H1 (cell line): Measurements from ENCODE around the gene ROGDI. TPM values are rescaled to one million over a fixed set of nuclear protein-coding genes. Genes with fewer than 3 reads are reported as not detected.

ENCODE experiments used
- CTCF ChIA-PET: fragments of 300-600 bp; sonication (Branson Sonifier 250); formaldehyde crosslinking; loops from one replicate; lab custom pipeline; 2021; ENCODE audit not compliant: partially characterized antibody; lab: Charles Lee
- POLR2A ChIA-PET: fragments of 300-600 bp; sonication (Branson Sonifier 250); formaldehyde crosslinking; loops from one replicate; lab custom pipeline; 2021; ENCODE audit warnings: inconsistent platforms; ENCODE audit not compliant: partially characterized antibody; lab: Charles Lee
- DNase-seq, 2 experiments: peaks; one replicate each; pipeline versions ENCODE4 v3.0.0 to v3.0.0-alpha.2; 2010 to 2022; ENCODE audit warnings: low spot score in 2 of 2, low read depth in 1 of 2, mixed read lengths in 1 of 2
- FAIRE-seq: peaks from 2 replicates; lab custom pipeline; 2011; peaks lifted over from hg19 to GRCh38; lab: Jason Lieb, UNC
- H2AFZ ChIP-seq: 2 replicates; pipeline ENCODE4 v1.8.1; 2012; ENCODE audit warnings: low read length, inconsistent platforms
- H2AK5ac ChIP-seq: 2 replicates; pipeline ENCODE4 v1.6.1; 2013; ENCODE audit warnings: low read depth, low read length
- H2BK120ac ChIP-seq: replicated peaks from 2 replicates; pipeline ENCODE3; 2013; ENCODE audit warnings: low read depth, low read length, inconsistent platforms
- H2BK12ac ChIP-seq: 2 replicates; pipeline ENCODE4 v1.6.1; 2013; ENCODE audit warnings: low read depth, low read length
- H2BK15ac ChIP-seq: 2 replicates; pipeline ENCODE4 v1.6.1; 2013; ENCODE audit warnings: low read length
- H2BK20ac ChIP-seq: 2 replicates; pipeline ENCODE4 v1.6.1; 2013; ENCODE audit warnings: low read length
- H2BK5ac ChIP-seq: 2 replicates; pipeline ENCODE4 v1.6.1; 2013; ENCODE audit warnings: low read depth, low read length
- H3K14ac ChIP-seq: 2 replicates; pipeline ENCODE4 v1.6.1; 2013; ENCODE audit warnings: inconsistent platforms; ENCODE audit not compliant: insufficient read length
- H3K18ac ChIP-seq: 2 replicates; pipeline ENCODE4 v1.6.1; 2013; ENCODE audit warnings: low read length; ENCODE audit errors: extremely low read depth
- H3K23ac ChIP-seq: 2 replicates; pipeline ENCODE4 v1.6.1; 2013; ENCODE audit warnings: inconsistent platforms; ENCODE audit not compliant: insufficient read length
- H3K23me2 ChIP-seq: 2 replicates; pipeline ENCODE4 v1.6.1; 2013; ENCODE audit warnings: low read depth, low read length
- H3K27ac ChIP-seq: 2 replicates; pipeline ENCODE4 v1.6.1; 2011; ENCODE audit warnings: low read depth, low read length, inconsistent platforms
- H3K27me3 ChIP-seq, 4 experiments: replicated peaks in 1 of 4; 1 replicate in 1 of 4; 2 replicates in 3 of 4; pipeline versions ENCODE4 v1.6.1 to v1.8.1; 2011 to 2013; ENCODE audit warnings: low read length in 3 of 4, mild to moderate bottlenecking in 3 of 4, inconsistent platforms in 2 of 4, mixed read lengths in 2 of 4, moderate library complexity in 1 of 4; ENCODE audit not compliant: control insufficient read depth in 3 of 4, insufficient read depth in 3 of 4; ENCODE audit errors: extremely low read depth in 1 of 4
- H3K36me3 ChIP-seq, 4 experiments: 2 replicates each; pipeline versions ENCODE4 v1.6.1 to v1.8.1; 2011 to 2013; ENCODE audit warnings: mild to moderate bottlenecking in 4 of 4, low read length in 3 of 4, moderate library complexity in 2 of 4, control low read depth in 1 of 4, inconsistent platforms in 1 of 4; ENCODE audit not compliant: insufficient read depth in 4 of 4, control insufficient read depth in 2 of 4
- H3K4ac ChIP-seq: replicated peaks from 2 replicates; pipeline ENCODE3; 2013; ENCODE audit warnings: low read length, low read depth, mixed read lengths, inconsistent platforms; ENCODE audit not compliant: insufficient read length
- H3K4me1 ChIP-seq, 4 experiments: replicated peaks in 1 of 4; 1 replicate in 1 of 4; 2 replicates in 3 of 4; pipeline versions ENCODE4 v1.6.1 to v1.8.1; 2011 to 2013; ENCODE audit warnings: low read length in 3 of 4, inconsistent platforms in 2 of 4, mixed read lengths in 1 of 4; ENCODE audit not compliant: insufficient read depth in 4 of 4, control insufficient read depth in 3 of 4
- H3K4me2 ChIP-seq, 2 experiments: 2 replicates each; pipeline versions ENCODE4 v1.6.1 to v1.8.1; 2011 to 2013; ENCODE audit warnings: low read depth in 2 of 2, low read length in 2 of 2, control low read depth in 1 of 2, inconsistent platforms in 1 of 2, mild to moderate bottlenecking in 1 of 2; ENCODE audit not compliant: insufficient read depth in 1 of 2
- H3K4me3 ChIP-seq, 4 experiments: fragments of 200-600, 300-600 bp in 1 of 4; sonication (generic), shearing (Covaris generic), sonication (Bioruptor Twin) in 1 of 4; 2 replicates each; pipeline versions ENCODE4 v1.5.1 to v1.8.1; 2011 to 2016; ENCODE audit warnings: low read length in 4 of 4, low read depth in 3 of 4, control low read depth in 2 of 4, inconsistent platforms in 2 of 4, mild to moderate bottlenecking in 2 of 4, mixed read lengths in 1 of 4, moderate library complexity in 1 of 4; ENCODE audit not compliant: insufficient read depth in 2 of 4; ENCODE audit errors: extremely low read depth in 1 of 4
- H3K56ac ChIP-seq: replicated peaks from 2 replicates; pipeline ENCODE3; 2013; ENCODE audit warnings: low read depth, mild to moderate bottlenecking, mixed read lengths, low read length, inconsistent platforms; ENCODE audit not compliant: insufficient read length
- H3K79me1 ChIP-seq: 2 replicates; pipeline ENCODE4 v1.6.1; 2013; ENCODE audit warnings: low read depth, low read length, control low read depth
- H3K79me2 ChIP-seq, 2 experiments: 2 replicates each; pipeline versions ENCODE4 v1.6.1 to v1.8.1; 2012 to 2013; ENCODE audit warnings: low read length in 2 of 2, mild to moderate bottlenecking in 2 of 2, inconsistent platforms in 1 of 2; ENCODE audit not compliant: insufficient read depth in 2 of 2, control insufficient read depth in 1 of 2
- H3K9ac ChIP-seq, 4 experiments: replicated peaks in 1 of 4; 1 replicate in 1 of 4; 2 replicates in 3 of 4; pipeline versions ENCODE4 v1.6.1 to v1.8.1; 2011 to 2013; ENCODE audit warnings: low read depth in 3 of 4, low read length in 3 of 4, control low read depth in 2 of 4, mild to moderate bottlenecking in 2 of 4, moderate library complexity in 2 of 4, inconsistent platforms in 1 of 4; ENCODE audit errors: extremely low read depth in 1 of 4
- H3K9me3 ChIP-seq, 2 experiments: 2 replicates each; pipeline versions ENCODE4 v1.6.1 to v1.8.1; 2012 to 2013; ENCODE audit warnings: mild to moderate bottlenecking in 2 of 2, moderate library complexity in 2 of 2, control low read depth in 1 of 2, inconsistent platforms in 1 of 2, low read depth in 1 of 2, low read length in 1 of 2, mixed read lengths in 1 of 2; ENCODE audit not compliant: insufficient read depth in 2 of 2
- H4K20me1 ChIP-seq, 2 experiments: replicated peaks in 1 of 2; 2 replicates each; pipeline versions ENCODE3 to v1.8.1; 2011 to 2013; ENCODE audit warnings: inconsistent platforms in 2 of 2, low read length in 2 of 2, mild to moderate bottlenecking in 1 of 2; ENCODE audit not compliant: insufficient read depth in 2 of 2, control insufficient read depth in 1 of 2
- H4K5ac ChIP-seq: 2 replicates; pipeline ENCODE4 v1.6.1; 2013; ENCODE audit warnings: low read length, low read depth, mixed read lengths, inconsistent platforms; ENCODE audit not compliant: insufficient read length
- H4K8ac ChIP-seq: 2 replicates; pipeline ENCODE4 v1.8.0; 2013; ENCODE audit warnings: mild to moderate bottlenecking, moderate library complexity, low read length, inconsistent platforms; ENCODE audit not compliant: insufficient read depth; ENCODE audit errors: extremely low read depth
- H4K91ac ChIP-seq: replicated peaks from 2 replicates; pipeline ENCODE3; 2013; ENCODE audit warnings: low read length, mixed read lengths, inconsistent platforms; ENCODE audit not compliant: insufficient read length
- BACH1 ChIP-seq: IDR thresholded peaks from 2 replicates; pipeline ENCODE4 v1.6.1; 2012; ENCODE audit warnings: low read length, improper control_type of control experiment
- HDAC6 ChIP-seq: IDR thresholded peaks from one replicate; pipeline ENCODE4 v1.7.1; 2012; ENCODE audit warnings: low read depth, mild to moderate bottlenecking, inconsistent platforms, low read length, moderate library complexity
- POLR2A ChIP-seq, 2 experiments: IDR thresholded peaks; 1 replicate in 1 of 2; 2 replicates in 1 of 2; pipeline ENCODE4 v1.6.1; 2011; ENCODE audit warnings: low read depth in 2 of 2, low read length in 2 of 2, mild to moderate bottlenecking in 2 of 2; ENCODE audit errors: control extremely low read depth in 1 of 2
- RFX5 ChIP-seq: IDR thresholded peaks from 2 replicates; pipeline ENCODE4 v1.6.1; 2011; ENCODE audit warnings: low read depth, low read length, improper control_type of control experiment, borderline replicate concordance
- SIX5 ChIP-seq: IDR thresholded peaks from 2 replicates; pipeline ENCODE4 v1.6.1; 2011; ENCODE audit warnings: mild to moderate bottlenecking, low read depth, low read length
- SP4 ChIP-seq: IDR thresholded peaks from 2 replicates; pipeline ENCODE4 v1.6.1; 2012; ENCODE audit warnings: low read length, inconsistent platforms
- WGBS, 2 experiments: shearing (Covaris generic) in 1 of 2; methylation state at CpG; one replicate each; pipeline versions ENCODE4 v1.1.6 to v1.1.7; 2013 to 2015; ENCODE audit warnings: low lambda C conversion rate in 2 of 2, mixed read lengths in 2 of 2, inconsistent platforms in 1 of 2, low coverage in 1 of 2, missing lambda C conversion rate in 1 of 2; ENCODE audit not compliant: insufficient replicate concordance in 2 of 2, insufficient coverage in 1 of 2, insufficient read length in 1 of 2; ENCODE audit errors: extremely low coverage in 1 of 2, missing lambda C conversion rate in 1 of 2; 5-methylcytosine and 5-hydroxymethylcytosine counted together
- polyA plus RNA-seq, 7 experiments: library from polyadenylated mRNA; depleted of rRNA in 3 of 7; stranded (reverse) in 5 of 7; unstranded in 2 of 7; fragments of >200 nt in 5 of 7; fragments of 200-250 nt in 2 of 7; gene quantifications; 1 replicate in 5 of 7; 2 replicates in 1 of 7; 4 replicates in 1 of 7; pipeline versions ENCODE4 v1.2.1 to v1.2.3, GENCODE V29; 2011 to 2013; ENCODE audit warnings: missing spikeins in 2 of 7, mixed read lengths in 2 of 7
- total RNA-seq: library from RNA; stranded (reverse); fragmentation: NEBNext Ultra II Directional; extraction: Animal tissue kit (Norgen Biotek cat#: 25700); gene quantifications from 2 replicates; pipeline ENCODE4 v1.2.1, GENCODE V29; 2021
- TF ChIP-seq, protein P1 (sequence below): IDR thresholded peaks from 2 replicates; pipeline ENCODE4 v1.6.1; 2012; ENCODE audit warnings: inconsistent platforms

Gene ROGDI
- total and polyA plus RNA-seq, 2 of the 8 experiments (the other 6 are each of a cell fraction or from before 2014, with no cell fraction given) = 27.4 to 68.4 TPM

DNA sequence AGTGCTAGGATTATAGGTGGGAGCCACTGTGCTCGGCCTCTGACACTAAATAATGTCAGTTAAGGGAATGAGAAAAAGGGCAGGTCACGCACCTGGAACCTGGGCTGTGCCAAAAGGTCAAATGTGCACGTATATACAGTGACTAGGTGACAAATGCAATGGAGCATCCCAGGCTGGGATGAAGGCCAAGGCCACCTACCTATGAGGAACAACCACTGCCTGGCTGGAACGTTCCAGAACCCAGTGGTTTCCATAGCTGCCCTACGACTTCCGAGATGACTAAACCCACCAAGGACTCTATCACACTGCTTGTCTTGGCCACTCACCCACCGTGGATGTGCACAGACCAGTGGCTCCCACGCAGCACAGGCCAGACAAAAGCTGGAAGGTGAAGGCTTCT is 51.5 kb downstream of the ROGDI start:
- Histone ChIP-seq H3K9me3 (peaks cover 0 to 5% of the 10 kb centered on the region in 2 experiments; a peak in 1 of 4 replicates), H3K23me2 (no peaks in the 10 kb centered on the region), H4K20me1 (peaks cover 0 to 3% of the 10 kb centered on the region in 2 experiments), H3K79me2 (no peaks in the 10 kb centered on the region), H2AK5ac (no peak overlapping the region), H2AFZ (no peak overlapping the region), H3K23ac (no peak overlapping the region), H3K4me2 (no peak overlapping the region), H2BK12ac (no peak overlapping the region), H3K18ac (no peak overlapping the region), H2BK15ac (no peak overlapping the region), H3K27ac (no peak overlapping the region), H4K5ac (no peak overlapping the region), H3K4ac (no peak overlapping the region), H4K8ac (no peak overlapping the region), H3K79me1 (no peaks in the 10 kb centered on the region; the same call in none of the 2 replicates), H3K14ac (no peak overlapping the region), H2BK120ac (no peak overlapping the region), H4K91ac (no peak overlapping the region), H3K36me3 (peaks cover 3 to 28% (median 21%) of the 10 kb centered on the region in 4 experiments; a peak in 6 of 8 replicates), H3K4me1 (no peaks in the 10 kb centered on the region; a peak in 1 of 7 replicates), H3K27me3 (no peaks in the 10 kb centered on the region), H3K56ac (no peak overlapping the region), H2BK5ac (no peak overlapping the region), H2BK20ac (no peak overlapping the region), H3K4me3 (no peak overlapping the region), H3K9ac (no peak overlapping the region)
- FAIRE-seq (no peak), DNase-seq (no peak)
- ChIA-PET POLR2A (interaction anchor here (1.5 to 2.9 kb wide), 2 partner anchors 9 to 16 kb away, joined by 6 to 16 read pairs; partner anchors contain the start of genes ANKS3 and DNAAF8), CTCF (interaction anchor here (0.6 to 1.7 kb wide), 2 partner anchors 9 to 14 kb away, joined by 3 to 8 read pairs; no protein-coding TSS in a partner anchor)
- 89% methylated on average over 8 of the region's 8 CpGs; no CpG with 5 or more reads in 1 of the 2 experiments for WGBS, 2 experiments
- TF ChIP-seq RFX5 (no peak), POLR2A (IDR thresholded peaks at IDR 0.05; ENCODE audit: control extremely low read depth in 1 of 2, low read depth in 2 of 2, low read length in 2 of 2) (no peak), HDAC6 (no peak), SIX5 (no peak), BACH1 (no peak), SP4 (no peak)
- TF ChIP-seq, protein P1, sequence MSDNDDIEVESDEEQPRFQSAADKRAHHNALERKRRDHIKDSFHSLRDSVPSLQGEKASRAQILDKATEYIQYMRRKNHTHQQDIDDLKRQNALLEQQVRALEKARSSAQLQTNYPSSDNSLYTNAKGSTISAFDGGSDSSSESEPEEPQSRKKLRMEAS = no peak
